HG03135 (cell line): ENCODE results near the gene DHPS.
"Not testable (repeated sequence)": the region's sequence is repeated elsewhere in the genome, so short reads cannot be mapped to it uniquely, and the experiment has no call there.

ENCODE experiments used
- ATAC-seq: cut with Tn5 transposase; IDR thresholded peaks from one replicate; pipeline ENCODE4 v1.9.1; 2021; ENCODE audit warnings: mild to moderate bottlenecking, moderate library complexity; ENCODE audit not compliant: unreplicated experiment

Gene DHPS

GRCh38 chr19:12647490-12648071 is 34.1 kb downstream of the DHPS start:
- no peak for ATAC-seq

GRCh38 chr19:12647047-12647446 is 34.6 kb downstream of the DHPS start:
- no peak for ATAC-seq

GRCh38 chr19:12646551-12646950 is 35.1 kb downstream of the DHPS start:
- no peak for ATAC-seq

GRCh38 chr19:12643716-12644115 is 38.0 kb downstream of the DHPS start:
- ATAC-seq, result not testable (repeated sequence)

- no peak for ATAC-seq
Measured at GRCh38 chr19:12642506-12642905, 39.2 kb downstream of the DHPS start.

- no peak for ATAC-seq
Measured at GRCh38 chr19:12641456-12641855, 40.2 kb downstream of the DHPS start.

- no peak for ATAC-seq
Measured at GRCh38 chr19:12639901-12640613, 41.6 kb downstream of the DHPS start.

- ATAC-seq, result no peak
Measured at GRCh38 chr19:12638611-12639182, 43.0 kb downstream of the DHPS start.

- ATAC-seq, result no peak
Measured at GRCh38 chr19:12636631-12637030, 45.0 kb downstream of the DHPS start.

- no peak for ATAC-seq
Measured at GRCh38 chr19:12629215-12629614, 52.5 kb downstream of the DHPS start.

- ATAC-seq, result no peak
Measured at GRCh38 chr19:12628040-12629022, 53.3 kb downstream of the DHPS start.

- ATAC-seq, result no peak
Measured at GRCh38 chr19:12626958-12627357, 54.7 kb downstream of the DHPS start.
